Frontal cortex (tissue), 4 donors: ENCODE measurements around the gene TAF5L. TPM values are rescaled to one million over a fixed set of nuclear protein-coding genes. Genes with fewer than 3 reads are reported as not detected.
"Not testable (repeated sequence)": the region's sequence is repeated elsewhere in the genome, so short reads cannot be mapped to it uniquely, and the experiment has no call there.

Experiments
- DNase-seq, 2 donors: peaks; one replicate each; pipeline ENCODE4 v3.0.0; 2012; ENCODE audit warnings: low spot score in 2 of 2
- FAIRE-seq: peaks from 2 replicates; lab custom pipeline; 2012; peaks lifted over from hg19 to GRCh38; lab: Jason Lieb, UNC
- total RNA-seq: library from RNA; depleted of rRNA; stranded (reverse); fragments of >200 nt; gene quantifications from one replicate; pipeline ENCODE4 v1.2.3, GENCODE V29; 2014
- donor health status: control.
- donor health status: control.
- donor health status: control.

TAF5L gene
- total RNA-seq, 1 donor from 2014 or later = 32.2 TPM

GRCh38 chr1:229579059-229579673, 46.8 kb downstream of the TAF5L start:
- DNase-seq (peak; percentile 51 to 69), FAIRE-seq (no peak)

- DNase-seq (no peak), FAIRE-seq (no peak)
Observed at GRCh38 chr1:229578168-229579058, 47.5 kb downstream of the TAF5L start.

GRCh38 chr1:229574679-229575442, 51.1 kb downstream of the TAF5L start:
- no peak for FAIRE-seq
- no peak for DNase-seq

- DNase-seq (no peak), FAIRE-seq (no peak)
Observed at GRCh38 chr1:229572286-229572685, 53.6 kb downstream of the TAF5L start.

- DNase-seq (no peak), FAIRE-seq (no peak)
Observed at GRCh38 chr1:229570891-229571516, 54.9 kb downstream of the TAF5L start.

GRCh38 chr1:229570305-229570704, 55.6 kb downstream of the TAF5L start:
- DNase-seq (no peak), FAIRE-seq (no peak)

- DNase-seq (no peak), FAIRE-seq (no peak)
Observed at GRCh38 chr1:229567109-229567868, 58.6 kb downstream of the TAF5L start.

- DNase-seq (no peak), FAIRE-seq (no peak)
Observed at GRCh38 chr1:229563701-229564100, 62.2 kb downstream of the TAF5L start.

- DNase-seq (no peak), FAIRE-seq (no peak)
Observed at GRCh38 chr1:229563241-229563640, 62.7 kb downstream of the TAF5L start.

GRCh38 chr1:229562686-229563085, 63.2 kb downstream of the TAF5L start:
- no peak for FAIRE-seq
- no peak for DNase-seq

- no peak for DNase-seq
- no peak for FAIRE-seq
Observed at GRCh38 chr1:229561141-229561540, 64.8 kb downstream of the TAF5L start.

- not testable (repeated sequence) for FAIRE-seq, DNase-seq
Observed at GRCh38 chr1:229560124-229560523, 65.8 kb downstream of the TAF5L start.

- not testable (repeated sequence) for FAIRE-seq, DNase-seq
Observed at GRCh38 chr1:229559336-229559801, 66.6 kb downstream of the TAF5L start.

- DNase-seq (peak; percentile 95 to 97), FAIRE-seq (no peak)
Observed at GRCh38 chr1:229558460-229559335, 67.2 kb downstream of the TAF5L start, which contains the start of gene ABCB10. TSS of gene ABCB10 (minus strand) at chr1:229558707. CDS start at chr1:229558652, 55 bp downstream.

- no peak for FAIRE-seq
Observed at GRCh38 chr1:229557913-229558414, 68.0 kb downstream of the TAF5L start.

GRCh38 chr1:229557200-229557850, 68.6 kb downstream of the TAF5L start:
- DNase-seq = no peak
- FAIRE-seq = no peak

More at GRCh38 chr1:229557913-229558414, 68.0 kb downstream of the TAF5L start:
- DNase-seq = peak; percentile 60 to 77

GRCh38 chr1:229554886-229555621, 70.9 kb downstream of the TAF5L start:
- no peak for DNase-seq
- FAIRE-seq = no peak
